GM12878 (cell line): ENCODE measurements around the gene KASH5. TPM values are rescaled to one million over a fixed set of nuclear protein-coding genes. Genes with fewer than 3 reads are reported as not detected.

ENCODE experiments used
- ATAC-seq: fragments of 200-7000 bp; cut with Tn5 transposase; 3 replicates; pipeline ENCODE4 v1.9.1; 2020; ENCODE audit warnings: mild to moderate bottlenecking, moderate library complexity
- BruUV-seq: library from RNA; stranded (reverse); fragments of 400-500 nt; replicated peaks from 2 replicates; lab custom pipeline; 2021; lab: Mats Ljungman, UMichigan
- CTCF ChIA-PET: fragments of 300-600 bp; sonication (Branson Sonifier 250); formaldehyde crosslinking; extraction: SDS; loops from one replicate; lab custom pipeline; 2021; ENCODE audit warnings: inconsistent platforms; lab: Yijun Ruan, JAX
- POLR2A ChIA-PET: fragments of 350-600 bp; formaldehyde crosslinking; extraction: SDS; loops from one replicate; lab custom pipeline; 2021; ENCODE audit warnings: inconsistent platforms; lab: Charles Lee
- RAD21 ChIA-PET: fragments of 300-600 bp; sonication (Branson Sonifier 250); formaldehyde crosslinking; loops from one replicate; lab custom pipeline; 2023; ENCODE audit warnings: antibody characterized with exemption; ENCODE audit not compliant: unreplicated experiment; lab: Charles Lee
- SMC1A ChIA-PET: fragments of 300-600 bp; sonication (Branson Sonifier 250); formaldehyde crosslinking; loops from one replicate; lab custom pipeline; 2023; ENCODE audit not compliant: unreplicated experiment, uncharacterized antibody; lab: Charles Lee
- DNase-seq: peaks from one replicate; pipeline ENCODE4 v3.0.0-alpha.2; 2011; ENCODE audit warnings: low read depth, low spot score
- FAIRE-seq: peaks from 3 replicates; lab custom pipeline; 2011; peaks lifted over from hg19 to GRCh38; lab: Jason Lieb, UNC
- H2AFZ ChIP-seq: 2 replicates; pipeline ENCODE4 v1.6.0; 2011; ENCODE audit warnings: low read depth, low read length, control low read depth; ENCODE audit not compliant: control insufficient read depth
- H3K27ac ChIP-seq: 2 replicates; pipeline ENCODE4 v1.5.1; 2011; ENCODE audit warnings: control low read depth; ENCODE audit not compliant: control insufficient read depth, insufficient read depth
- H3K27me3 ChIP-seq, 2 experiments: replicated peaks in 1 of 2; 2 replicates each; pipeline versions ENCODE4 v1.6.0 to v1.6.1; 2011; ENCODE audit warnings: low read length in 1 of 2; ENCODE audit not compliant: control insufficient read depth in 2 of 2, insufficient read depth in 2 of 2
- H3K36me3 ChIP-seq, 2 experiments: 2 replicates each; pipeline ENCODE4 v1.5.1; 2011; ENCODE audit warnings: low read length in 1 of 2; ENCODE audit not compliant: control insufficient read depth in 2 of 2, insufficient read depth in 2 of 2
- H3K4me1 ChIP-seq: 2 replicates; pipeline ENCODE4 v1.6.1; 2011; ENCODE audit warnings: mild to moderate bottlenecking, low read length, moderate library complexity, mixed read lengths; ENCODE audit not compliant: control insufficient read depth, insufficient read depth
- H3K4me2 ChIP-seq: 2 replicates; pipeline ENCODE4 v1.6.0; 2011; ENCODE audit warnings: control low read depth; ENCODE audit not compliant: control insufficient read depth, insufficient read depth
- H3K4me3 ChIP-seq: fragments of 200-600 bp; sonication (generic); 2 replicates; pipeline ENCODE4 v1.5.1; 2016
- H3K79me2 ChIP-seq: 2 replicates; pipeline ENCODE4 v1.6.0; 2011; ENCODE audit warnings: low read length; ENCODE audit not compliant: control insufficient read depth, insufficient read depth
- H3K9ac ChIP-seq: 2 replicates; pipeline ENCODE4 v1.8.0; 2011; ENCODE audit warnings: low read length, control low read depth, mixed read lengths; ENCODE audit not compliant: control insufficient read depth, insufficient read depth
- H3K9me3 ChIP-seq: replicated peaks from 3 replicates; pipeline ENCODE4 v1.5.1; 2011; ENCODE audit warnings: mild to moderate bottlenecking, low read length; ENCODE audit not compliant: control insufficient read depth, insufficient read depth
- H4K20me1 ChIP-seq: 2 replicates; pipeline ENCODE4 v1.6.0; 2011; ENCODE audit not compliant: control insufficient read depth, insufficient read depth
- MYC ChIP-seq: IDR thresholded peaks from 2 replicates; pipeline ENCODE4 v1.6.1; 2011; ENCODE audit warnings: mild to moderate bottlenecking, low read length, moderate library complexity, inconsistent platforms; ENCODE audit not compliant: insufficient read depth, insufficient replicate concordance, insufficient read length, severe bottlenecking
- NR2F1 ChIP-seq: fragments of 450-650 bp; conservative IDR thresholded peaks from 2 replicates; pipeline ENCODE4 v1.6.1; 2017; ENCODE audit warnings: mild to moderate bottlenecking
- SIX5 ChIP-seq: IDR thresholded peaks from 2 replicates; pipeline ENCODE4 v1.6.1; 2011; ENCODE audit warnings: mild to moderate bottlenecking, low read depth, low read length, moderate library complexity; ENCODE audit not compliant: severe bottlenecking
- ZNF622 ChIP-seq: fragments of 450-650 bp; IDR thresholded peaks from 2 replicates; pipeline ENCODE4 v1.6.1; 2017; ENCODE audit warnings: mild to moderate bottlenecking, inconsistent platforms
- WGBS: methylation state at CpG from one replicate; pipeline ENCODE4 v1.1.6; 2016; ENCODE audit warnings: low lambda C conversion rate; ENCODE audit not compliant: insufficient replicate concordance, insufficient coverage; ENCODE audit errors: missing lambda C conversion rate; 5-methylcytosine and 5-hydroxymethylcytosine counted together
- in situ Hi-C: fragments of 300-500 bp; cut with MboI; formaldehyde crosslinking; loops from 9 replicates; pipeline ENCODE4 v1.14.3; 2018; ENCODE audit warnings: mixed read lengths
- intact Hi-C: fragments of 100-400 bp; cut with micrococcal nuclease; formaldehyde crosslinking; loops from one replicate; pipeline ENCODE4 v1.14.2; 2022; ENCODE audit not compliant: unreplicated experiment
- polyA plus RNA-seq, 11 experiments: library from polyadenylated mRNA; depleted of rRNA in 4 of 11; unstranded in 6 of 11; stranded (reverse) in 5 of 11; fragments of >200 nt; fragmentation: Nextera tagmentation in 4 of 11; fragmentation: Illumina TruSeq in 1 of 11; extraction: Ambion mirVana in 4 of 11; extraction: Trizol in 1 of 11; gene quantifications; 1 replicate in 1 of 11; 2 replicates in 10 of 11; pipeline versions ENCODE4 v1.2.1 to v1.2.3, GENCODE V29; 2011 to 2016; ENCODE audit warnings: inconsistent platforms in 2 of 11, missing spikeins in 2 of 11, low read depth in 1 of 11
- total RNA-seq, 4 experiments: library from RNA; depleted of rRNA in 3 of 4; stranded (reverse); fragments of >200 nt in 3 of 4; fragmentation: Illumina TruSeq in 1 of 4; extraction: Trizol in 1 of 4; gene quantifications; 2 replicates each; pipeline versions ENCODE4 v1.2.1 to v1.2.3, GENCODE V29; 2013 to 2021

The KASH5 gene
- total and polyA plus RNA-seq, 10 of the 15 experiments (the other 5 are each of a cell fraction or from before 2014, with no cell fraction given), result 0.03 to 0.06 (median 0.05) TPM; not detected in 7

- Histone ChIP-seq H3K36me3 (peaks cover 2 to 4% of the 10 kb centered on the region in 2 experiments; a peak in 3 of 4 replicates), H3K4me1 (peaks cover 20% of the 10 kb centered on the region), H2AFZ (no peak overlapping the region), H3K4me3 (no peak overlapping the region), H3K4me2 (no peak overlapping the region), H4K20me1 (no peaks in the 10 kb centered on the region), H3K9me3 (no peaks in the 10 kb centered on the region), H3K79me2 (no peaks in the 10 kb centered on the region), H3K27me3 (no peaks in the 10 kb centered on the region), H3K27ac (no peak overlapping the region), H3K9ac (no peak overlapping the region)
- WGBS, result 93% methylated on average over 3 of the region's 3 CpGs
- intact Hi-C loops (no loop called here), in situ Hi-C loops (no loop called here)
- ChIA-PET SMC1A (no interaction called here), CTCF (no interaction called here), POLR2A (no interaction called here), RAD21 (no interaction called here)
- DNase-seq (no peak), FAIRE-seq (no peak), ATAC-seq (no peak)
- TF ChIP-seq ZNF622 (no peak), NR2F1 (no peak), MYC (no peak), SIX5 (peak; percentile 19)
- BruUV-seq, result no TSS peak
Measured at GRCh38 chr19:49465371-49465770, 77.3 kb downstream of the KASH5 start.

Other genes with a start within 250 kb of the KASH5 start
Only the 7 nearest of the 19 such genes appear.
- gene SLC6A16, start 63.1 kb upstream of the KASH5 start, total RNA-seq (2014; rRNA removed), result 0.16 and 0.23 TPM in 2 replicates
- 0.23 and 0.36 TPM in 2 replicates for gene SLC6A16, start 63.1 kb upstream of the KASH5 start, total RNA-seq (2014; rRNA removed; fragmentation: Illumina TruSeq; extraction: Trizol)
- 1.6 and 1.7 TPM in 2 replicates for gene SLC6A16, start 63.1 kb upstream of the KASH5 start, total RNA-seq (2021)
- gene SLC6A16, start 63.1 kb upstream of the KASH5 start, polyA plus RNA-seq (2011; rRNA removed), result 2.4 and 3.2 TPM in 2 replicates
- gene SLC6A16, start 63.1 kb upstream of the KASH5 start, polyA plus RNA-seq (2014; fragmentation: Illumina TruSeq; extraction: Trizol), result 0.48 and 0.63 TPM in 2 replicates
- gene SLC6A16, start 63.1 kb upstream of the KASH5 start, polyA plus RNA-seq (2014; fragmentation: Nextera tagmentation; extraction: Ambion mirVana), result under 1 TPM; 0.51 to 0.98 TPM
- gene SLC6A16, start 63.1 kb upstream of the KASH5 start, polyA plus RNA-seq (2014; rRNA removed), result 0.88 and 1.3 TPM in 2 replicates
- under 1 TPM; 0.37 to 0.57 TPM for gene SLC6A16, start 63.1 kb upstream of the KASH5 start, polyA plus RNA-seq (2016; fragmentation: Nextera tagmentation; extraction: Ambion mirVana)
- gene CD37, start 52.8 kb upstream of the KASH5 start, total RNA-seq (2014; rRNA removed), result 106 and 121 TPM in 2 replicates
- 142 and 155 TPM in 2 replicates for gene CD37, start 52.8 kb upstream of the KASH5 start, total RNA-seq (2014; rRNA removed; fragmentation: Illumina TruSeq; extraction: Trizol)
- gene CD37, start 52.8 kb upstream of the KASH5 start, total RNA-seq (2021), result 256 and 267 TPM in 2 replicates
- 17.7 and 34.1 TPM in 2 replicates for gene CD37, start 52.8 kb upstream of the KASH5 start, polyA plus RNA-seq (2011; rRNA removed)
- 243 and 359 TPM in 2 replicates for gene CD37, start 52.8 kb upstream of the KASH5 start, polyA plus RNA-seq (2014; fragmentation: Illumina TruSeq; extraction: Trizol)
- gene CD37, start 52.8 kb upstream of the KASH5 start, polyA plus RNA-seq (2014; fragmentation: Nextera tagmentation; extraction: Ambion mirVana), result 10 to 100 TPM; 46.7 to 48.0 TPM
- 161 and 178 TPM in 2 replicates for gene CD37, start 52.8 kb upstream of the KASH5 start, polyA plus RNA-seq (2014; rRNA removed)
- gene CD37, start 52.8 kb upstream of the KASH5 start, polyA plus RNA-seq (2016; fragmentation: Nextera tagmentation; extraction: Ambion mirVana), result 10 to 100 TPM; 88.5 to 93.9 TPM
- 0.17 TPM in 1 of 2 replicates, not detected in the other for gene TEAD2, start 25.8 kb upstream of the KASH5 start, total RNA-seq (2014; rRNA removed)
- not detected in 2 replicates for gene TEAD2, start 25.8 kb upstream of the KASH5 start, total RNA-seq (2014; rRNA removed; fragmentation: Illumina TruSeq; extraction: Trizol)
- 0.11 and 0.26 TPM in 2 replicates for gene TEAD2, start 25.8 kb upstream of the KASH5 start, total RNA-seq (2021)
- gene TEAD2, start 25.8 kb upstream of the KASH5 start, polyA plus RNA-seq (2011; rRNA removed), result 0.04 TPM in 1 of 2 replicates, not detected in the other
- gene TEAD2, start 25.8 kb upstream of the KASH5 start, polyA plus RNA-seq (2014; fragmentation: Illumina TruSeq; extraction: Trizol), result not detected in 2 replicates
- gene TEAD2, start 25.8 kb upstream of the KASH5 start, polyA plus RNA-seq (2014; fragmentation: Nextera tagmentation; extraction: Ambion mirVana), result under 1 TPM; 0.05 to 0.07 TPM
- gene TEAD2, start 25.8 kb upstream of the KASH5 start, polyA plus RNA-seq (2014; rRNA removed), result not detected in 2 replicates
- under 1 TPM; 0.11 to 0.13 TPM for gene TEAD2, start 25.8 kb upstream of the KASH5 start, polyA plus RNA-seq (2016; fragmentation: Nextera tagmentation; extraction: Ambion mirVana)
- gene DKKL1, start 24.4 kb upstream of the KASH5 start, total RNA-seq (2014; rRNA removed), result not detected in 2 replicates
- gene DKKL1, start 24.4 kb upstream of the KASH5 start, total RNA-seq (2014; rRNA removed; fragmentation: Illumina TruSeq; extraction: Trizol), result not detected in 2 replicates
- not detected in 2 replicates for gene DKKL1, start 24.4 kb upstream of the KASH5 start, total RNA-seq (2021)
- not detected in 2 replicates for gene DKKL1, start 24.4 kb upstream of the KASH5 start, polyA plus RNA-seq (2011; rRNA removed)
- not detected in 2 replicates for gene DKKL1, start 24.4 kb upstream of the KASH5 start, polyA plus RNA-seq (2014; fragmentation: Illumina TruSeq; extraction: Trizol)
- not detected for gene DKKL1, start 24.4 kb upstream of the KASH5 start, polyA plus RNA-seq (2014; fragmentation: Nextera tagmentation; extraction: Ambion mirVana)
- not detected in 2 replicates for gene DKKL1, start 24.4 kb upstream of the KASH5 start, polyA plus RNA-seq (2014; rRNA removed)
- gene DKKL1, start 24.4 kb upstream of the KASH5 start, polyA plus RNA-seq (2016; fragmentation: Nextera tagmentation; extraction: Ambion mirVana), result not detected
- gene PTH2, start 35.2 kb downstream of the KASH5 start, total RNA-seq (2014; rRNA removed), result not detected in 2 replicates
- not detected in 2 replicates for gene PTH2, start 35.2 kb downstream of the KASH5 start, total RNA-seq (2014; rRNA removed; fragmentation: Illumina TruSeq; extraction: Trizol)
- not detected in 2 replicates for gene PTH2, start 35.2 kb downstream of the KASH5 start, total RNA-seq (2021)
- not detected in 2 replicates for gene PTH2, start 35.2 kb downstream of the KASH5 start, polyA plus RNA-seq (2011; rRNA removed)
- gene PTH2, start 35.2 kb downstream of the KASH5 start, polyA plus RNA-seq (2014; fragmentation: Illumina TruSeq; extraction: Trizol), result not detected in 2 replicates
- not detected for gene PTH2, start 35.2 kb downstream of the KASH5 start, polyA plus RNA-seq (2014; fragmentation: Nextera tagmentation; extraction: Ambion mirVana)
- gene PTH2, start 35.2 kb downstream of the KASH5 start, polyA plus RNA-seq (2014; rRNA removed), result not detected in 2 replicates
- gene PTH2, start 35.2 kb downstream of the KASH5 start, polyA plus RNA-seq (2016; fragmentation: Nextera tagmentation; extraction: Ambion mirVana), result not detected
- not detected in 2 replicates for gene GFY, start 37.1 kb downstream of the KASH5 start, total RNA-seq (2014; rRNA removed)
- gene GFY, start 37.1 kb downstream of the KASH5 start, total RNA-seq (2014; rRNA removed; fragmentation: Illumina TruSeq; extraction: Trizol), result not detected in 2 replicates
- not detected in 2 replicates for gene GFY, start 37.1 kb downstream of the KASH5 start, total RNA-seq (2021)
- 0.05 TPM in 1 of 2 replicates, not detected in the other for gene GFY, start 37.1 kb downstream of the KASH5 start, polyA plus RNA-seq (2011; rRNA removed)
- gene GFY, start 37.1 kb downstream of the KASH5 start, polyA plus RNA-seq (2014; fragmentation: Illumina TruSeq; extraction: Trizol), result not detected in 2 replicates
- not detected for gene GFY, start 37.1 kb downstream of the KASH5 start, polyA plus RNA-seq (2014; fragmentation: Nextera tagmentation; extraction: Ambion mirVana)
- not detected in 2 replicates for gene GFY, start 37.1 kb downstream of the KASH5 start, polyA plus RNA-seq (2014; rRNA removed)
- gene GFY, start 37.1 kb downstream of the KASH5 start, polyA plus RNA-seq (2016; fragmentation: Nextera tagmentation; extraction: Ambion mirVana), result not detected
- not detected in 2 replicates for gene SLC17A7, start 53.3 kb downstream of the KASH5 start, total RNA-seq (2014; rRNA removed)
- not detected in 2 replicates for gene SLC17A7, start 53.3 kb downstream of the KASH5 start, total RNA-seq (2014; rRNA removed; fragmentation: Illumina TruSeq; extraction: Trizol)
- gene SLC17A7, start 53.3 kb downstream of the KASH5 start, total RNA-seq (2021), result 0.08 TPM in 2 replicates
- 0.23 and 0.24 TPM in 2 replicates for gene SLC17A7, start 53.3 kb downstream of the KASH5 start, polyA plus RNA-seq (2011; rRNA removed)
- gene SLC17A7, start 53.3 kb downstream of the KASH5 start, polyA plus RNA-seq (2014; fragmentation: Illumina TruSeq; extraction: Trizol), result 0.03 and 0.06 TPM in 2 replicates
- not detected for gene SLC17A7, start 53.3 kb downstream of the KASH5 start, polyA plus RNA-seq (2014; fragmentation: Nextera tagmentation; extraction: Ambion mirVana)
- 0.04 TPM in 1 of 2 replicates, not detected in the other for gene SLC17A7, start 53.3 kb downstream of the KASH5 start, polyA plus RNA-seq (2014; rRNA removed)
- gene SLC17A7, start 53.3 kb downstream of the KASH5 start, polyA plus RNA-seq (2016; fragmentation: Nextera tagmentation; extraction: Ambion mirVana), result not detected